GM23248 (cell line): Measurements from ENCODE around the gene ZBTB20.

ENCODE experiments used
- EZH2 ChIP-seq: fragments of 200-600 bp; sonication (generic); IDR thresholded peaks from 2 replicates; pipeline ENCODE4 v1.6.1; 2018; ENCODE audit warnings: antibody characterized with exemption, mild to moderate bottlenecking; ENCODE audit not compliant: insufficient read depth, poor library complexity, severe bottlenecking
- EZH2phosphoT487 ChIP-seq: fragments of 200-600 bp; sonication (generic); IDR thresholded peaks from 2 replicates; pipeline ENCODE4 v1.6.1; 2018; ENCODE audit warnings: antibody characterized with exemption, moderate library complexity, mild to moderate bottlenecking, low read depth; ENCODE audit not compliant: insufficient read depth

GRCh38 chr3:114673481-114673880, 473.6 kb downstream of the ZBTB20 start:
- no peak for TF ChIP-seq EZH2
- TF ChIP-seq EZH2phosphoT487: no peak
